PC-9 (cell line): ENCODE results near the gene FUT2. TPM values are rescaled to one million over a fixed set of nuclear protein-coding genes. Genes with fewer than 3 reads are reported as not detected.

Experiments
- BruUV-seq: library from RNA; stranded (reverse); fragments of 400-500 nt; replicated peaks from 2 replicates; lab custom pipeline; 2021; lab: Mats Ljungman, UMichigan
- CTCF ChIA-PET: fragments of 300-600 bp; sonication (Branson Sonifier 250); formaldehyde crosslinking; loops from one replicate; lab custom pipeline; 2022; ENCODE audit warnings: antibody characterized with exemption; lab: Charles Lee
- POLR2A ChIA-PET: fragments of 300-600 bp; sonication (Branson Sonifier 250); formaldehyde crosslinking; loops from one replicate; lab custom pipeline; 2022; ENCODE audit warnings: antibody characterized with exemption; ENCODE audit not compliant: unreplicated experiment; lab: Charles Lee
- DNase-seq, 2 experiments: peaks; one replicate each; pipeline versions ENCODE4 v3.0.0 to v3.0.0-alpha.2; 2015 to 2022; ENCODE audit warnings: mixed read lengths in 1 of 2
- H2AFZ ChIP-seq: fragments of 200-600 bp; sonication (generic); 2 replicates; pipeline ENCODE4 v1.8.1; 2017; ENCODE audit warnings: antibody characterized with exemption
- H3F3A ChIP-seq: fragments of 200-600 bp; sonication (generic); 2 replicates; pipeline ENCODE4 v1.8.1; 2017; ENCODE audit warnings: antibody characterized with exemption, mild to moderate bottlenecking, low read depth; ENCODE audit not compliant: insufficient read depth
- H3K27ac ChIP-seq: fragments of 200-600 bp; sonication (generic); 2 replicates; pipeline ENCODE4 v1.6.1; 2016; ENCODE audit warnings: mixed run types
- H3K27me3 ChIP-seq: fragments of 200-600 bp; sonication (generic); 2 replicates; pipeline ENCODE4 v1.6.1; 2016; ENCODE audit warnings: low read depth, mixed run types; ENCODE audit not compliant: insufficient read depth
- H3K36me3 ChIP-seq: fragments of 200-600 bp; sonication (generic); 2 replicates; pipeline ENCODE4 v1.6.1; 2016; ENCODE audit warnings: low read depth, mixed run types
- H3K4me1 ChIP-seq: fragments of 200-600 bp; sonication (generic); replicated peaks from 2 replicates; pipeline ENCODE4 v1.6.1; 2016; ENCODE audit warnings: mixed run types; ENCODE audit not compliant: insufficient read depth
- H3K4me2 ChIP-seq: fragments of 200-600 bp; sonication (generic); 2 replicates; pipeline ENCODE4 v1.6.1; 2017; ENCODE audit warnings: mixed run types
- H3K4me3 ChIP-seq: fragments of 200-600 bp; sonication (generic); 2 replicates; pipeline ENCODE4 v1.6.1; 2016; ENCODE audit warnings: mixed run types
- H3K79me2 ChIP-seq: fragments of 200-600 bp; sonication (generic); 2 replicates; pipeline ENCODE4 v1.6.1; 2017; ENCODE audit warnings: low read depth, mixed run types
- H3K9me2 ChIP-seq: fragments of 200-600 bp; sonication (generic); 2 replicates; pipeline ENCODE4 v1.8.1; 2017; ENCODE audit warnings: mild to moderate bottlenecking; ENCODE audit not compliant: insufficient read depth
- H3K9me3 ChIP-seq: fragments of 200-600 bp; sonication (generic); 2 replicates; pipeline ENCODE4 v1.8.1; 2016; ENCODE audit warnings: low read depth; ENCODE audit not compliant: insufficient read depth
- H4K20me1 ChIP-seq: fragments of 200-600 bp; sonication (generic); 2 replicates; pipeline ENCODE4 v1.8.1; 2017; ENCODE audit not compliant: insufficient read depth
- CTCF ChIP-seq: fragments of 200-600 bp; sonication (generic); conservative IDR thresholded peaks from 2 replicates; pipeline ENCODE4 v1.6.1; 2017; ENCODE audit warnings: mixed run types, antibody characterized with exemption, mild to moderate bottlenecking, moderate library complexity
- EZH2 ChIP-seq: fragments of 200-600 bp; sonication (generic); IDR thresholded peaks from 2 replicates; pipeline ENCODE4 v1.8.0; 2017; ENCODE audit warnings: antibody characterized with exemption, low read depth
- intact Hi-C: fragments of 100-400 bp; cut with micrococcal nuclease; formaldehyde crosslinking; loops from one replicate; pipeline ENCODE4 v1.10.0; 2022; ENCODE audit not compliant: unreplicated experiment
- total RNA-seq: library from RNA; stranded (reverse); gene quantifications from 2 replicates; pipeline ENCODE4 v1.2.3, GENCODE V29; 2021

Gene FUT2
- total RNA-seq, 1 experiment from 2014 or later, result 8.7 TPM

GRCh38 chr19:48658483-48658882, 37.3 kb upstream of the FUT2 start:
- no peaks in the 10 kb centered on the region for H4K20me1 ChIP-seq
- BruUV-seq, result no TSS peak

GRCh38 chr19:48659768-48660167, 36.0 kb upstream of the FUT2 start:
- intact Hi-C loops, result no loop called here

More at GRCh38 chr19:48658483-48658882, 37.3 kb upstream of the FUT2 start:
- ChIA-PET CTCF (interaction anchor here (0.6 kb wide), 2 partner anchors 184 to 540 kb away, joined by 3 to 6 read pairs; no protein-coding TSS in a partner anchor), POLR2A (interaction anchor here (0.5 kb wide), 1 partner anchor 62 kb away, joined by 3 read pairs; no protein-coding TSS in a partner anchor)
- no peaks in the 10 kb centered on the region for H3K9me3 ChIP-seq
- H3K4me1 ChIP-seq, result peaks cover 5% of the 10 kb centered on the region; the same call in 1 of the 2 replicates
- H3F3A ChIP-seq, result peaks cover 14% of the 10 kb centered on the region
- intact Hi-C loops, result no loop called here
- H3K9me2 ChIP-seq, result no peaks in the 10 kb centered on the region
- H3K27me3 ChIP-seq, result no peaks in the 10 kb centered on the region
- no peak for DNase-seq
- no peaks in the 10 kb centered on the region for H3K36me3 ChIP-seq
- H3K4me2 ChIP-seq, result no peak overlapping the region
- no peak for TF ChIP-seq EZH2
- TF ChIP-seq CTCF, result no peak
- no peak overlapping the region for H3K4me3 ChIP-seq
- H3K27ac ChIP-seq, result no peak overlapping the region
- no peak overlapping the region for H2AFZ ChIP-seq
- H3K79me2 ChIP-seq, result no peaks in the 10 kb centered on the region

GRCh38 chr19:48660852-48661710, 34.7 kb upstream of the FUT2 start:
- CTCF ChIA-PET, result no interaction called here
- Histone ChIP-seq H3K4me2 (no peak overlapping the region), H3K4me3 (no peak overlapping the region), H4K20me1 (no peaks in the 10 kb centered on the region), H3F3A (peaks cover 14% of the 10 kb centered on the region), H3K36me3 (no peaks in the 10 kb centered on the region), H2AFZ (no peak overlapping the region), H3K9me3 (no peaks in the 10 kb centered on the region), H3K9me2 (no peaks in the 10 kb centered on the region), H3K27me3 (no peaks in the 10 kb centered on the region), H3K79me2 (no peaks in the 10 kb centered on the region), H3K27ac (no peak overlapping the region), H3K4me1 (peaks cover 5% of the 10 kb centered on the region; the same call in 1 of the 2 replicates)
- POLR2A ChIA-PET, result no interaction called here
- peak; percentile 73 to 81 for DNase-seq
- no TSS peak for BruUV-seq
- TF ChIP-seq CTCF (no peak), EZH2 (no peak)
- intact Hi-C loops, result no loop called here

More at GRCh38 chr19:48659768-48660167, 36.0 kb upstream of the FUT2 start:
- peak in 1 of 2 experiments; percentile 58 for DNase-seq
- no TSS peak for BruUV-seq
- Histone ChIP-seq H3K4me1 (peaks cover 5% of the 10 kb centered on the region; the same call in 1 of the 2 replicates), H4K20me1 (no peaks in the 10 kb centered on the region), H3K4me3 (no peak overlapping the region), H3K27me3 (no peaks in the 10 kb centered on the region), H2AFZ (no peak overlapping the region), H3K36me3 (no peaks in the 10 kb centered on the region), H3K79me2 (no peaks in the 10 kb centered on the region), H3F3A (peaks cover 14% of the 10 kb centered on the region), H3K4me2 (no peak overlapping the region), H3K9me2 (no peaks in the 10 kb centered on the region), H3K9me3 (no peaks in the 10 kb centered on the region), H3K27ac (no peak overlapping the region)
- ChIA-PET CTCF (no interaction called here), POLR2A (interaction anchor here (0.6 kb wide), 1 partner anchor 793 kb away, joined by 4 read pairs; no protein-coding TSS in a partner anchor)
- TF ChIP-seq CTCF, result no peak
